ENCODE measurements around the gene LBR.
"Not testable (repeated sequence)": the region's sequence is repeated elsewhere in the genome, so short reads cannot be mapped to it uniquely, and the experiment has no call there.

Gene LBR

GRCh38 chr1:225474986-225475820, 47.4 kb upstream of the LBR start:
- Histone ChIP-seq H3K4me1 (ENCODE audit: control insufficient read depth in 1 of 2, insufficient read depth in 2 of 2, low read length in 2 of 2) (peaks cover 0 to 2% of the 10 kb centered on the region in 2 experiments), H3K18ac (ENCODE audit: low read length) (no peak overlapping the region), H3K27ac (ENCODE audit: low read depth, low read length) (no peak overlapping the region), H3K4me2 (ENCODE audit: low read length) (peak overlapping the region; percentile 34), H3K23ac (ENCODE audit: low read length) (no peak overlapping the region), H4K91ac (ENCODE audit: low read depth, low read length) (no peak overlapping the region), H4K8ac (ENCODE audit: low read depth, low read length) (no peak overlapping the region), H3K9me3 (ENCODE audit: insufficient read depth, low read depth, low read length) (no peaks in the 10 kb centered on the region), H3K79me2 (ENCODE audit: control insufficient read depth, insufficient read depth, low read length, poor library complexity) (no peaks in the 10 kb centered on the region), H3K4ac (ENCODE audit: low read depth, low read length) (no peak overlapping the region), H3K79me1 (ENCODE audit: low read length) (no peaks in the 10 kb centered on the region), H3K27me3 (ENCODE audit: insufficient read depth, low read length) (no peaks in the 10 kb centered on the region), H4K12ac (ENCODE audit: low read depth, low read length) (no peak overlapping the region), H3K14ac (ENCODE audit: low read length) (no peak overlapping the region), H2AFZ (ENCODE audit: insufficient read depth, low read length, poor library complexity) (no peak overlapping the region), H2BK120ac (ENCODE audit: insufficient read depth, low read length, poor library complexity) (no peak overlapping the region), H2AK5ac (ENCODE audit: low read length) (no peak overlapping the region), H2BK5ac (ENCODE audit: low read depth, low read length, poor library complexity) (no peak overlapping the region), H3K36me3 (ENCODE audit: control insufficient read depth in 1 of 2, insufficient read depth in 2 of 2, low read length in 2 of 2) (no peaks in the 10 kb centered on the region), H3K9ac (ENCODE audit: low read length) (no peak overlapping the region), H3K4me3 (ENCODE audit: low read depth, low read length) (no peak overlapping the region), H2BK12ac (ENCODE audit: low read length) (no peak overlapping the region)
- DNase-seq, result peak; percentile 47 to 78
- WGBS (ENCODE audit: extremely low coverage, insufficient coverage, insufficient read length), result no CpG with 5 or more reads among the region's 50 CpGs

- Histone ChIP-seq H3K9me3 (ENCODE audit: insufficient read depth, low read depth, low read length) (no peaks in the 10 kb centered on the region), H3K27ac (ENCODE audit: low read depth, low read length) (no peak overlapping the region), H2BK120ac (ENCODE audit: insufficient read depth, low read length, poor library complexity) (no peak overlapping the region), H2AFZ (ENCODE audit: insufficient read depth, low read length, poor library complexity) (no peak overlapping the region), H3K4me2 (ENCODE audit: low read length) (no peak overlapping the region), H3K4me1 (ENCODE audit: control insufficient read depth in 1 of 2, insufficient read depth in 2 of 2, low read length in 2 of 2) (peaks cover 0 to 2% of the 10 kb centered on the region in 2 experiments), H3K9ac (ENCODE audit: low read length) (no peak overlapping the region), H2BK5ac (ENCODE audit: low read depth, low read length, poor library complexity) (no peak overlapping the region), H3K23ac (ENCODE audit: low read length) (no peak overlapping the region), H3K14ac (ENCODE audit: low read length) (no peak overlapping the region), H3K27me3 (ENCODE audit: insufficient read depth, low read length) (no peaks in the 10 kb centered on the region), H3K4me3 (ENCODE audit: low read depth, low read length) (no peak overlapping the region), H2AK5ac (ENCODE audit: low read length) (no peak overlapping the region), H3K18ac (ENCODE audit: low read length) (no peak overlapping the region), H3K79me1 (ENCODE audit: low read length) (no peaks in the 10 kb centered on the region), H3K4ac (ENCODE audit: low read depth, low read length) (no peak overlapping the region), H2BK12ac (ENCODE audit: low read length) (no peak overlapping the region), H3K36me3 (ENCODE audit: control insufficient read depth in 1 of 2, insufficient read depth in 2 of 2, low read length in 2 of 2) (no peaks in the 10 kb centered on the region), H3K79me2 (ENCODE audit: control insufficient read depth, insufficient read depth, low read length, poor library complexity) (no peaks in the 10 kb centered on the region), H4K12ac (ENCODE audit: low read depth, low read length) (no peak overlapping the region), H4K8ac (ENCODE audit: low read depth, low read length) (no peak overlapping the region), H4K91ac (ENCODE audit: low read depth, low read length) (no peak overlapping the region)
- WGBS (ENCODE audit: extremely low coverage, insufficient coverage, insufficient read length), result no CpG with 5 or more reads among the region's 13 CpGs
- DNase-seq, result no peak
Measured at GRCh38 chr1:225474439-225474985, 46.7 kb upstream of the LBR start.

- not testable (repeated sequence) for H3K23ac ChIP-seq (ENCODE audit: low read length); H2BK5ac ChIP-seq (ENCODE audit: low read depth, low read length, poor library complexity); H2AK5ac ChIP-seq (ENCODE audit: low read length); H3K4ac ChIP-seq (ENCODE audit: low read depth, low read length); H3K79me2 ChIP-seq (ENCODE audit: control insufficient read depth, insufficient read depth, low read length, poor library complexity); H3K9ac ChIP-seq (ENCODE audit: low read length); H3K18ac ChIP-seq (ENCODE audit: low read length); H3K4me3 ChIP-seq (ENCODE audit: low read depth, low read length); H4K12ac ChIP-seq (ENCODE audit: low read depth, low read length); H4K91ac ChIP-seq (ENCODE audit: low read depth, low read length); H3K4me1 ChIP-seq (ENCODE audit: control insufficient read depth in 1 of 2, insufficient read depth in 2 of 2, low read length in 2 of 2); H2BK120ac ChIP-seq (ENCODE audit: insufficient read depth, low read length, poor library complexity); H3K9me3 ChIP-seq (ENCODE audit: insufficient read depth, low read depth, low read length); H4K8ac ChIP-seq (ENCODE audit: low read depth, low read length); H2AFZ ChIP-seq (ENCODE audit: insufficient read depth, low read length, poor library complexity); H3K27ac ChIP-seq (ENCODE audit: low read depth, low read length); H2BK12ac ChIP-seq (ENCODE audit: low read length); H3K4me2 ChIP-seq (ENCODE audit: low read length); H3K79me1 ChIP-seq (ENCODE audit: low read length); H3K27me3 ChIP-seq (ENCODE audit: insufficient read depth, low read length); H3K36me3 ChIP-seq (ENCODE audit: control insufficient read depth in 1 of 2, insufficient read depth in 2 of 2, low read length in 2 of 2); DNase-seq; H3K14ac ChIP-seq (ENCODE audit: low read length)
- WGBS (ENCODE audit: extremely low coverage, insufficient coverage, insufficient read length), result no CpG with 5 or more reads among the region's 26 CpGs
Measured at GRCh38 chr1:225473676-225474438, 46.0 kb upstream of the LBR start.

GRCh38 chr1:225473266-225473665, 45.4 kb upstream of the LBR start:
- not testable (repeated sequence) for H4K91ac ChIP-seq (ENCODE audit: low read depth, low read length); H2AFZ ChIP-seq (ENCODE audit: insufficient read depth, low read length, poor library complexity); H3K79me1 ChIP-seq (ENCODE audit: low read length); H2BK5ac ChIP-seq (ENCODE audit: low read depth, low read length, poor library complexity); H4K12ac ChIP-seq (ENCODE audit: low read depth, low read length); H3K14ac ChIP-seq (ENCODE audit: low read length); H3K4me2 ChIP-seq (ENCODE audit: low read length); H2BK12ac ChIP-seq (ENCODE audit: low read length); H3K27me3 ChIP-seq (ENCODE audit: insufficient read depth, low read length); H3K36me3 ChIP-seq (ENCODE audit: control insufficient read depth in 1 of 2, insufficient read depth in 2 of 2, low read length in 2 of 2); H3K9me3 ChIP-seq (ENCODE audit: insufficient read depth, low read depth, low read length); DNase-seq; H3K18ac ChIP-seq (ENCODE audit: low read length); H2BK120ac ChIP-seq (ENCODE audit: insufficient read depth, low read length, poor library complexity); H3K4me3 ChIP-seq (ENCODE audit: low read depth, low read length); H3K4me1 ChIP-seq (ENCODE audit: control insufficient read depth in 1 of 2, insufficient read depth in 2 of 2, low read length in 2 of 2); H3K79me2 ChIP-seq (ENCODE audit: control insufficient read depth, insufficient read depth, low read length, poor library complexity); H3K4ac ChIP-seq (ENCODE audit: low read depth, low read length); H2AK5ac ChIP-seq (ENCODE audit: low read length); H3K27ac ChIP-seq (ENCODE audit: low read depth, low read length); H4K8ac ChIP-seq (ENCODE audit: low read depth, low read length); H3K9ac ChIP-seq (ENCODE audit: low read length); H3K23ac ChIP-seq (ENCODE audit: low read length)
- WGBS (ENCODE audit: extremely low coverage, insufficient coverage, insufficient read length), result no CpG with 5 or more reads among the region's 8 CpGs

Data from trophoblast cell (in vitro differentiated cells and primary cell).